Ishikawa (cell line): ENCODE measurements around the gene FZR1.

Experiments
- CEBPB ChIP-seq: IDR thresholded peaks from 2 replicates; pipeline ENCODE4 v1.6.1; 2012
- CREB1 ChIP-seq: IDR thresholded peaks from 2 replicates; pipeline ENCODE4 v1.6.1; 2012; ENCODE audit warnings: low read depth
- EGR1 ChIP-seq: IDR thresholded peaks from 2 replicates; pipeline ENCODE4 v1.6.1; 2012
- EP300 ChIP-seq: IDR thresholded peaks from 2 replicates; pipeline ENCODE4 v1.6.1; 2012; ENCODE audit warnings: borderline replicate concordance
- FOXM1 ChIP-seq: IDR thresholded peaks from 2 replicates; pipeline ENCODE4 v1.6.1; 2012; ENCODE audit warnings: low read depth, borderline replicate concordance
- MAX ChIP-seq: IDR thresholded peaks from 2 replicates; pipeline ENCODE4 v1.6.1; 2012
- NFIC ChIP-seq: IDR thresholded peaks from 2 replicates; pipeline ENCODE4 v1.6.1; 2012
- RAD21 ChIP-seq: IDR thresholded peaks from 2 replicates; pipeline ENCODE4 v1.6.1; 2012; ENCODE audit warnings: low read depth
- REST ChIP-seq: IDR thresholded peaks from 2 replicates; pipeline ENCODE4 v1.6.1; 2012; ENCODE audit warnings: low read depth, mild to moderate bottlenecking
- TAF1 ChIP-seq: IDR thresholded peaks from 2 replicates; pipeline ENCODE4 v1.6.1; 2012; ENCODE audit warnings: low read depth, mild to moderate bottlenecking
- TCF12 ChIP-seq: IDR thresholded peaks from 2 replicates; pipeline ENCODE4 v1.6.1; 2012; ENCODE audit warnings: low read depth
- TEAD4 ChIP-seq: IDR thresholded peaks from 2 replicates; pipeline ENCODE4 v1.6.1; 2012
- USF1 ChIP-seq: IDR thresholded peaks from 2 replicates; pipeline ENCODE4 v1.6.1; 2012
- YY1 ChIP-seq: IDR thresholded peaks from 2 replicates; pipeline ENCODE4 v1.6.1; 2012; ENCODE audit warnings: low read depth
- ZBTB7A ChIP-seq: IDR thresholded peaks from 2 replicates; pipeline ENCODE4 v1.6.1; 2012; ENCODE audit warnings: low read depth

The FZR1 gene

GRCh38 chr19:3563709-3564524 lies 57.8 kb downstream of the FZR1 start:
- TF ChIP-seq USF1: no peak
- no peak for TF ChIP-seq ZBTB7A
- TF ChIP-seq REST: no peak
- TF ChIP-seq YY1: no peak

GRCh38 chr19:3565139-3565538 lies 59.0 kb downstream of the FZR1 start:
- TF ChIP-seq TEAD4 (no peak), EGR1 (no peak), CREB1 (no peak), FOXM1 (no peak), MAX (no peak), RAD21 (no peak), ZBTB7A (no peak)

GRCh38 chr19:3570606-3571011 lies 64.5 kb downstream of the FZR1 start:
- TF ChIP-seq EGR1 (no peak), EP300 (no peak), FOXM1 (no peak), TCF12 (no peak), CREB1 (no peak), YY1 (no peak), NFIC (no peak), CEBPB (no peak), MAX (no peak), TEAD4 (no peak), USF1 (no peak), ZBTB7A (no peak), RAD21 (no peak), REST (no peak), TAF1 (no peak)

- TF ChIP-seq CREB1 (0 out of 2 replicates have a peak, but pooled peaks have one; percentile 34), EGR1 (peak; percentile 83), ZBTB7A (no peak), NFIC (no peak), TEAD4 (no peak), CEBPB (no peak), TAF1 (no peak), MAX (no peak), YY1 (no peak), FOXM1 (no peak)
Observed at GRCh38 chr19:3572132-3572854, 66.2 kb downstream of the FZR1 start.

- TF ChIP-seq YY1: no peak
Observed at GRCh38 chr19:3572855-3573161, 66.7 kb downstream of the FZR1 start, which contains the start of gene HMG20B. Gene HMG20B (plus strand): TSS chr19:3572944. CDS start chr19:3573310, 366 bp downstream.

GRCh38 chr19:3573162-3573857 lies 67.2 kb downstream of the FZR1 start:
- TF ChIP-seq TEAD4 (no peak), TAF1 (no peak), TCF12 (no peak), EGR1 (no peak), CREB1 (no peak), YY1 (peak; percentile 82), NFIC (no peak), FOXM1 (no peak), RAD21 (no peak), MAX (peak; percentile 60; the same call in 1 of the 2 replicates), REST (no peak), ZBTB7A (peak; percentile 96)
